DMS79 treated with DMSO at 0.1 percent for 48 hours (cell line): Measurements from ENCODE around the gene DBET.
"Not testable (repeated sequence)": the region's sequence is repeated elsewhere in the genome, so short reads cannot be mapped to it uniquely, and the experiment has no call there.

ENCODE experiments used
- DNase-seq: peaks from one replicate; lab custom pipeline; 2025; lab: John Stamatoyannopoulos, UW

The DBET gene

GRCh38 chr4:190064342-190064741 lies at the start of gene DBET:
TSS of gene DBET (plus strand) at chr4:190064502.
- DNase-seq, result not testable (repeated sequence)

- no peak for DNase-seq
These were observed 49.3 kb upstream of the DBET start for GRCh38 chr4:190014771-190015537.

- no peak for DNase-seq
These were observed 48.5 kb upstream of the DBET start for GRCh38 chr4:190015538-190016368.

GRCh38 chr4:190016369-190017289 lies 47.7 kb upstream of the DBET start:
- no peak for DNase-seq

DNA sequence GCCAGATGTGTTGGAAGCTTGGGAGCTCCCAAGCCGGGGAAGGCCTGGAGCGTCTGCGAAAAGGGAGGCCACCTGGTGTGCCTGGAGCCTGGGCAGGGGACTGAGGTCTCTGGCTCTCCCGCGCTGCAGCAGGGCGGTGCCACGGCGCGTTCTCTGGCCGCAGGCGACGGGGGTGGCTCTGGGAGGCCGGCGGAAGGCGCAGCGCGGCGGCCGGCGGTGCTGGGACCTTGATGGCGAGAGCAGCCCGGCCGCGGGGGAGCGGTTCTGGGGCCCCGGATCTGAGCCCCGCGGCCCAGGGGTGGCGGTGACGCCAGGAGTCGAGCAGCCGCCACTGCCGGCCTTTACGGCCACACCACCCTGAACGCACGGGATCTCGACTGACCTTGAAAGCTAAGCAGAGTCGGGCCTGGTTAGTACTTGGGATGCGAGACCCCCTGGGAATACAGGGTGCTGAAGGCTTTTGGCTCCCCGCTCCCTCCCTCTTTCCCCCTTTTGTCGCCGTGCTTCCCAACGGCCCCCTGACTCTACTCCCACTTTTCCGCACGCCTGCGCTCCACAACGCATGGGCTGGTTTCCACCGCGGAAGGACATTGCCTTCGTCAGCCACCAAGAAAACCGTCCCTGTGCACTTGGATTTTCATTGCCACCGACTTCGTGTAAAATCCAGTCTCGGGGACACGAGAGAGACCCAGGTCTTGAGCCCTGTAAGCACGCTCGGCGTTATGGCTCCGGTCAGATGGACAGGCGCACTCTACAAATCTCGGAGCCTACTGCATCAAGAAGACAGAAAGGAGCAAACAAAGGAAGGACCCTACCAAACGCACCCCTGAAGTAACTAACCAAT lies 46.7 kb upstream of the DBET start:
- no peak for DNase-seq

GRCh38 chr4:190018201-190018920 lies 45.9 kb upstream of the DBET start:
- DNase-seq, result no peak

- no peak for DNase-seq
These were observed 45.1 kb upstream of the DBET start for GRCh38 chr4:190019023-190019858.

GRCh38 chr4:190019859-190020463 lies 44.3 kb upstream of the DBET start:
- not testable (repeated sequence) for DNase-seq

DNA sequence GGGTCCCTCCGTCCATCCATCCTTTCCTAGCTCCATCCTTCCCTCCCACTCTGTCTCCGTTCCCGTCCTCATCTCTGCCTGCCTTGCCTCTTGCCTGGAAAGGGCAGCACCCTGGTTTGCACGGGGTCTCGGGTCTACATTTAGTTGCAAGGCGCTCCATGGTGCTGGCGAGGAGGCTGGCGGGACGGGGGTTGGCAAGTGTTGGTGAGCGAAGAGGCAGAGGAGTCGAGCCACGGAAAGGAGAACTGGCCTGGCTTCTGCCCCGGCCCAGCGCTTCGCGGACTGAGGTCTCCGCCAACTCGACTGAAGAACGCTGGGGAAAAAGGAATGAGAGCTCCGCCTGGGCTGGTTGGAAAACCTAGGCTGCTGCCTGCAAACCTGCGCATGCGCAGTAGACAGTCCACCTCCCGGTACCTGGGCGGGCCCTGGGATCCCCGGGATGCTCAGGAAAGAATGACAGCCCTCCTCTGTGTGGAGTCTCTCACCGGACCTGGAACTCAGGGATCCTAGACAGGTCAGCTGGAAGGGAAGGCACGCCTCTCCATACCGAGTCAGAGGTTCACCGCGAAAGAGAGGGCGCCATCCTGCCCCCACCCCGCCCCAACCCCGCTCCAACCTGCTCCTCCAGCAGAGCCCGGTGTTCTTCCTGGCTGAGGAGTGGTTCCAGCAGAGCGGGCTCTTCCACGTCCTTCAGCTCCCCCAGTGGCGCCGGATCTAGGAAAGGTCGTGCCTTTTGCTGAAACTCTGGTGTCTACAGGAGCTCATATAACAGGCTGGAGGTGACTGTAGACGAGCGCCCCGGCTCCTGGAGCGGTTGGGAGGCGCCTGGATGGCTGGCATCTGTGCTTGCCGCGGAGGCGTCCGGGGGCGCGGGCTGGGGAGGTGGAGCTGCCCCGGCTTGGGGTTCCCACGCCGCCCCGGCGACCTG lies 43.2 kb upstream of the DBET start:
- no peak for DNase-seq

DNA sequence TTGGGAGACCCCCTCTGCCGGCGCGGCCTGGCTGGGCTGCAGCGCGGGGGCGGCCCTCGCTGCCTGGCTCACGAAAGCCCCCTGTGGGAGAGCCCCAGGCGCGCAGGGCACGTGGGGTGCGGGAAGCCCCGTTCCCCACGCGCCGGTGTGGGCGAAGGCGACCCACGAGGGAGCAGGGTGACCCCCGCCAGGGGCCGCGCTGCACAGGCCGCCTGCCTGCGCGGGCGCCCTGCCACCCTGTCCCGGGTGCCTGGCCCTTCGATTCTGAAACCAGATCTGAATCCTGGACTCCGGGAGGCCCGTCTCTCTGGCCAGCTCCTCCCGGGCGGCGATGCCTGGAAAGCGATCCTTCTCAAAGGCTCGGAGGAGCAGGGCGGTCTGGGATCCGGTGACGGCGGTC lies 42.3 kb upstream of the DBET start:
- not testable (repeated sequence) for DNase-seq

- DNase-seq, result not testable (repeated sequence)
These were observed 41.6 kb upstream of the DBET start for GRCh38 chr4:190022614-190023281.

- DNase-seq, result not testable (repeated sequence)
These were observed 37.1 kb upstream of the DBET start, which contains the start of gene FRG2 for GRCh38 chr4:190027156-190027555. TSS of gene FRG2 (minus strand) at chr4:190027256. CDS start at chr4:190027204, 52 bp downstream.

DNA sequence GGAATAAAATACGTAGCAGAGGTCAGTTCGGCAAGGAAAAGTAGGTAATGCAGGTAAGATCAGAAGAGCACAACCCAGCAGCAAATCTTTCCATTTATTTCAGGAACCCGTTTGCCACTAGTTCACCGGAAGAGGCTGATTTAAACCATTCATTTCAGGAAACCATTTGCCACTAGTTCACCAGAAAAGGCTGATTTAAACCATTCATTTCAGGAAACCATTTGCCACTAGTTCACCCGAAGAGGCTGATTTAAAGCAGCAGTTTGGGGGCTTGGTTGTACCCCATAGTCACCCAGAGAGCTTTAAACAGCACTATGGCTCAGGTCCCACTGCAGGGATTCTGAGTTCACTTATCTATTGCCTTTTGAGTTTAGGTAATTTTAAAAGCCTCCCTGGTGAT lies 33.0 kb upstream of the DBET start:
- DNase-seq, result not testable (repeated sequence)

DNA sequence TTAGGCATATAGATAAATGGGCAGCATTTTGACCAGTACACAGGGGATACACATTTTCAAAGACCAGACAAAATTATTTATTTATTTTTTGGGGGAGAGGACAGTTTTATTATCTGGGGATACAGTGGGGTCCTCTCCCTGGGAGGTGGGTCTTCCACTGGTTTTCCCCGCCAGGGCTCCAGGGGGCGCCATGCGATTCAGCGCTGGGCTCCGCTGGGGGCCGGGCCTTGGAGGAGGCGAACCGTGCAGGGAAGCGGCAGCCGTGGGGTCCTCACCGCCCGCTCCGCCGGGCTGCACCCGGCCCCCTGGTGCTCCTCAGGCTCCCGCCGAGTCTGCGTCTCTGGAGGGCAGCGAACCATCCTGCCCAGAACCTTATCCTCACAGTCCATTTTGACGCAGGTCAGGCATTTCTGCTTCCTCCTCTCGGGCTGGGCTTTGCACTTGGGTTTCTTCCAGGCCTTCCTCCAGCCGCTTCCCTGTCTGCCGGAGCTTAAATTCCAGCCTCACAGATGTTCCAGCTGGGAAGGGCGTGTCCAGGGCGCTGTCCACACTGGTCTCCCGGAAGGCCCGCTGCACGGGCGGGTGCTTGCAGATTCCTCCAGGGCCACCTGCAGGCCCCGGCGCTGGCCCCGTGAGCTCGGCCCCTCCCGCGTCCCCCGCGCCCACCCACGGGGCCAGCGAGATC lies 26.5 kb upstream of the DBET start:
- not testable (repeated sequence) for DNase-seq

- DNase-seq, result not testable (repeated sequence)
These were observed 23.4 kb upstream of the DBET start for GRCh38 chr4:190040873-190041272.

DNA sequence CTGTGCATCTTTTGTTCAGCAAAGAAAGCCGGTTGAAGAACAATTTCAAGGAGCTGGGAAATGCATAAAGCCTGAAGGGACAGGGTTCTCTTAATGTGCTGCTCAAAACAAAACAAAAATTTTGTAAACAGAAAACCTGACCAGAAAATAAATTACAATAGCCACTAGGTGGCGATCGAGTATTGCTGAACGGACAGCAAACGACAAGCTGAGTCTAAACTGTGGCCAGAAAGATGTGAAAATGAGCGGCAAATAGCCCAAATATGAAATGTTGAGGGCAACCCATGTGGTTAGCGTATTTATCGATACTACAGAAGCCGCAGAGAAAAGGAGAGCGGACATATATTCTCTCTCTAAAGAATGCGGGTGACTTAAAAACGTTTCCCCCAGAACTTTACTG lies 16.7 kb upstream of the DBET start:
- DNase-seq, result not testable (repeated sequence)
